T-helper 2 cell (primary cell): ENCODE results near the gene NAA38.

Experiments
- DNase-seq, 5 experiments: peaks; one replicate each; pipeline versions ENCODE4 v3.0.0 to v3.0.0-alpha.2; 2012 to 2022
- total RNA-seq, 2 donors: gene quantifications; one replicate each; lab custom pipeline; 2026; lab: John Stamatoyannopoulos, UW

Gene NAA38
- 9.4 to 15.2 reads per million in 2 donors for total RNA-seq

DNA sequence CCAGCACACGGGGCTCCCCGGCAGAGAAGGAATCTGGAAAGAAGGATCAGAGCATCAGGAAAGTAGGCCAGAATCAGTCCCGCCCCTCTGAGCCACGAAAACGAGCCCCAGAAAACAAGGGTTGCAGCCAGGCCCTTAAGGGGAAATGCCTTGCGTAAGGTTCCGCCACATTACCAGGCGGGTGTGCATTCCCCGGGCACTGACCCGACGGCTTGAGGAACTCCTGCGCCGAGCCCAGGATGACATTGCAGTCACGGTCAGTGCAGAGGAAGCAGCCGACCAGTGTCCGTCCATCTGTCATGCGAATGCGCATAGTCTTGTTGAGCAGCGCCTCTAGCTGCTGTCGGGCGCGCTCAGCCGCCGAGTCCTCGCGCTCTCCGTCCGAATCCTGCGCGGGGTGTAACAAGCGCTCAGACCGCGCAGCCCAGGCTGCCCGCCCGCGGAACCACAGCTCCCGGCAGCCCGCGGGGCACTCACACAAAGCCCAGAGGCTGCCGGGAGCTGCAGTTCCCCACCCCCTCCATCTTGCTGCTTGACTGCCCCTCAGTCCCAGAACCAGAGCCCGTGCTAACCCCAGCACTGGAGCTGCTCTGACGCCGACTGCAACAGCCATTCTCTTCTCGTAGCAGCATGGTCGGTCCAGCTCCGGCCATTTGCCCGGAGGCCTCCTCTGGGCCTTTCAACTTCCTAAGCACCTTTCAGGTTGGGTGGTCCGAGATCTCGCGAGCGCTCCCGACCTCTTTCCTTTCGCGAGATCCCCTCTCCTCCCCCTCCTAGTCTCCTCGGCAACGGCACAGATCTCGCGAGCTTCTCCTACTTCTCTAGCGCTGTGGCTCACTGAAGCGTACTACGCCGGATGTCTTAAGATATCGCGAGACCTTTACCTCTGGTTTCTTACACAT, at the start of gene NAA38:
TSS of gene NAA38 (minus strand) at position 749 of the 902 bp plus-strand sequence. CDS start at position 653, 96 bp downstream.
- DNase-seq, result peak; percentile 74 to 99 (median 92)

DNA sequence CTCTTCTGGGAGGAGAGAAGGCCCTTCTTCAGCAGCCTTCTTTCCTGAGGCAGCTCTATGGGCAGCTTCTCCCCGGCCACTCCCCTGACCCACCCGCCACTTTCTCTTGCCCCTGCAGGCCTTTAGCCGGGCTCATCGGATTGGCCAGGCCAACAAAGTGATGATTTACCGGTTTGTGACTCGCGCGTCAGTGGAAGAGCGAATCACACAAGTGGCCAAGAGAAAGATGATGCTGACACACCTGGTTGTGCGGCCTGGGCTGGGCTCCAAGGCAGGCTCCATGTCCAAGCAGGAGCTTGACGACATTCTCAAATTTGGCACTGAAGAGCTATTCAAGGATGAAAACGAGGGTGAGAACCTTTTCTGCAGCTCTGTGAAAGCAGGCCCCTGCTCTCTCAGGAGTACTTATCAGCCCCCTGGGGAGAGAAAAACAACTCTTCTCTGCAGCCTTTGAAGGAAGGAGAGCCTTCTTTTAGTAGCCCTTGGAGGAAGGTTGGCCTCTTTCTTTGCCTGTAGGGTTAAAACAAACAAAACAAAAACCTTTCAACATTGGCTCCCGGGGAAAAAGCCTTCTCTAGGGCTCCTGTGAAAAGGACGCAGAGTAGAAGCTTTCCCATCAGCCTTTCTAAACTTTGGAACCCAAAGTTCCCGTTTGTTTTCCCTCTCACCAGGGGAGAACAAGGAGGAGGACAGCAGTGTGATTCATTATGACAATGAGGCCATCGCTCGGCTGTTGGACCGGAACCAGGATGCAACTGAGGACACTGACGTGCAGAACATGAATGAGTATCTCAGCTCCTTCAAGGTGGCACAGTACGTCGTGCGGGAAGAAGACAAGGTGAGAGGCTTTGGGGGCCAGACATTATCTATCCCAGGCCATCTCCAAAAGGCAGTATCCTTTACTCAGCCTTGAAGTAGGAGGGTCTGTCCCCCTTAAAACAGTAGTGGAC, 46.1 kb upstream of the NAA38 start:
- no peak for DNase-seq

GRCh38 chr17:7897773-7898172, 40.4 kb upstream of the NAA38 start:
- peak in 1 of 5 experiments; percentile 40 for DNase-seq

DNA sequence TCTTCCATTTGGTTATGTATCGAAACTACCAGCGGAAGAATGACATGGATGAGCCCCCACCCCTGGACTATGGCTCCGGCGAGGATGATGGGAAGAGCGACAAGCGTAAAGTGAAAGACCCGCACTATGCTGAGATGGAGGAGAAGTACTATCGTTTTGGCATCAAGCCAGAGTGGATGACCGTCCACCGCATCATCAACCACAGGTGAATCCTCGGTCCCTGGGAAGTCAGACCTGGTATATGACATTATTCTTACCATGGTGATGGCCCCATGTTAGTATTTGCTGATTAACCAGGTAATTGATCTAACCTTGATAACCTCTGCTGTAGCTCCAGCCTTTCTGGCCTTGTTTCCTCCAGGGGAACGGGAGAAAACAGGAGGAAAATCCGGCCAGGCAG, 39.7 kb upstream of the NAA38 start:
- DNase-seq, result no peak

GRCh38 chr17:7894866-7895265, 37.5 kb upstream of the NAA38 start:
- no peak for DNase-seq

DNA sequence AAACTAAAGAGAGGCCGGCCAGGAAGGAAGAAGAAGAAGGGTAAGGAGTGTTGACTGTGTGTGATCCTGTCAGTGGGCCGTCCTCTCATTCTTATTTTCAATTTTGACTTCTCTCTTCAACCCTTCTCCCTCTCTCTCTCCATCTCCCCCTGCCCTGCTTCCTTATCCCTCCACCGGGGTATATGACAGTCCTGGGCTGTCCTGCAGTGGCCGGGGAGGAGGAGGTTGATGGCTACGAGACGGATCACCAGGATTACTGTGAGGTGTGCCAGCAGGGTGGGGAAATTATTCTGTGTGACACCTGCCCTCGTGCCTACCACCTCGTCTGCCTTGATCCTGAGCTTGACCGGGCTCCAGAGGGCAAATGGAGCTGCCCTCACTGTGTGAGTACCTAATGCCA, 36.9 kb upstream of the NAA38 start:
- no peak for DNase-seq

DNA sequence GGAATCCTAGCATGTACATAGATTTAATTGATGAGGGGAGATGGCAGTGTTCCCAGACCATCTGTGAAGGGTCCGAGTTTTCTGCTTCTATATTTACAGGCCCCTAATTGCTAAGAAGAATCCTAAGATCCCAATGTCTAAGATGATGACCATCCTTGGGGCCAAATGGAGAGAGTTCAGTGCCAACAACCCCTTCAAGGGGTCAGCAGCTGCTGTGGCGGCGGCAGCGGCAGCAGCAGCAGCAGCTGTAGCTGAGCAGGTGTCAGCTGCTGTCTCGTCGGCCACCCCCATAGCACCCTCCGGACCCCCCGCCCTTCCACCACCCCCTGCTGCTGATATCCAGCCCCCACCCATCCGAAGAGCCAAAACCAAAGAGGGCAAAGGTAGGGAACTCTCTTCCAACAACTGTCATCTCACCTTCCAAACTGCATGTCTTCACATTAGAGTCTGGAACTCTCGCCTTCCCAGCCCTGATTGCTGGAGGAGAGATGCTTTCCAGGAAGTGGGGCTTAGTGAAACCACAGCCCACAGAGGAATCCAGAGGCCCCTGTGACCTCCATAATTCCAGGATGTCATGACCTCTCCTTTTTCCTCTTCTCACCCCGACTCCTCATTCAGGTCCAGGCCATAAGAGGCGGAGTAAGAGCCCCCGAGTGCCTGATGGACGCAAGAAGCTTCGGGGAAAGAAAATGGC, 36.0 kb upstream of the NAA38 start:
- no peak for DNase-seq

GRCh38 chr17:7889166-7889955, 32.0 kb upstream of the NAA38 start:
- DNase-seq, result peak in 2 of 5 experiments; percentile 5 to 43

DNA sequence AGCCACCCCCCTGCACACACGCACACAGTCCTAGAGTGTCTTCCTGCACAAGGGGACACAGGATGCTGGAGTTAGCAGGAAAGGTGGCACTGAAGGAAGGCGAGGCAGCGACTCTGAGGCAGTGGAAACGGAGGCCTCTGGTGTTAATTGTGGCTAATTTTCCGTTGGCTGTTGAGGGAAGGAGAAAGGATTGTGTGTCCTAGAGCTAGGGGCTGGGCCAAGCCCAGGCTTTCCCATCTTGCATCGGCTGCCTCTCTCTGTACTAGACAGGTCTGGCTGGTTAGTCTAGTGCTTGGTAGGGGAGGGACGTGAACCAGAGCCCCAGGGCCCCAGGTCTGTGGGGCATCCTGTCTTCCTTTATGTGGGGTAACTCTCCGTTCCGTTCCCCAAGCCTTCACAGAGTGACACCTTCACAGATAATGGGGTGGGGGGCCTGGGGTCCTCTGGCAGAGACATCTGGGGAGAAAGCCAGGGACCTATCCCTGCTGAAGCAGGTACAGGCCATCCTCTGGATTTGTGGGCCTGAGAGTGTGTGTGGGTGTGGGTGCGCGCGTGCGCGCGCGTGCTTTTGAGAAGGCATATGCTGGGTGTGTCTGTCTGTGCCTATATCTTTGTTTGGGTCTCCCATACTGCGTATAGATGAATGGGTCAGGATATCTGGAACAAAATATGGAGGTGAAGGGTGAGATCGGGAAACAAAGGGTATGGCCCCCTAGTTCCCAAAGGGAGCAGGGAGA, 31.0 kb upstream of the NAA38 start, which contains the start of gene CHD3:
TSS of gene CHD3 (plus strand) at position 606 of the 737 bp plus-strand sequence. CDS start 212 bp downstream, outside the sequence.
- DNase-seq, result peak in 3 of 5 experiments; percentile 39 to 58 (median 46)

- DNase-seq, result peak; percentile 64 to 98 (median 83)
Observed at GRCh38 chr17:7887482-7888183, 30.3 kb upstream of the NAA38 start.

DNA sequence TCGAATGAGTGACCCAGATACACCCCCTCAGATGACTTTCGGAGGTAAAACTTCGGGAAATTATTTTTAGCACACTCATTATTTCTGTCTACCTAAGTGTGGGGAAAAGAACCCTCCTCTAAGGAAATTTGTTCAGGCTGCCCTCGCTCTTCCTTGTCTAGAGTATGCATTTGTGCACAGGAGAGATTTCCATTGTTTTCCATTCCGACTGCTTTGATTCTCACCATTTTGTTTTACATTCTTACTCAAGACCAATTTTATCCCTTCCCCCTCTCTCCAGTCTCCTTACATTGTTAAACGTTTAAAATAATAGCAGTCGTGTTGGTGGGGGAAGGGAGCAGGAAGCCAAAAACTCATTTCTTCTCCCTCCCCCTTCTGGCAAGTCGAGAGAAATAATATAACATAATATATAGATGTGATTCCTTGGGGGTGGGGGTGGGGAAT, 29.7 kb upstream of the NAA38 start:
- no peak for DNase-seq

GRCh38 chr17:7886227-7887037, 29.1 kb upstream of the NAA38 start:
- peak; percentile 25 to 77 (median 59) for DNase-seq

- DNase-seq, result peak in 4 of 5 experiments; percentile 14 to 69 (median 28)
Observed at GRCh38 chr17:7885367-7886226, 28.2 kb upstream of the NAA38 start.

DNA sequence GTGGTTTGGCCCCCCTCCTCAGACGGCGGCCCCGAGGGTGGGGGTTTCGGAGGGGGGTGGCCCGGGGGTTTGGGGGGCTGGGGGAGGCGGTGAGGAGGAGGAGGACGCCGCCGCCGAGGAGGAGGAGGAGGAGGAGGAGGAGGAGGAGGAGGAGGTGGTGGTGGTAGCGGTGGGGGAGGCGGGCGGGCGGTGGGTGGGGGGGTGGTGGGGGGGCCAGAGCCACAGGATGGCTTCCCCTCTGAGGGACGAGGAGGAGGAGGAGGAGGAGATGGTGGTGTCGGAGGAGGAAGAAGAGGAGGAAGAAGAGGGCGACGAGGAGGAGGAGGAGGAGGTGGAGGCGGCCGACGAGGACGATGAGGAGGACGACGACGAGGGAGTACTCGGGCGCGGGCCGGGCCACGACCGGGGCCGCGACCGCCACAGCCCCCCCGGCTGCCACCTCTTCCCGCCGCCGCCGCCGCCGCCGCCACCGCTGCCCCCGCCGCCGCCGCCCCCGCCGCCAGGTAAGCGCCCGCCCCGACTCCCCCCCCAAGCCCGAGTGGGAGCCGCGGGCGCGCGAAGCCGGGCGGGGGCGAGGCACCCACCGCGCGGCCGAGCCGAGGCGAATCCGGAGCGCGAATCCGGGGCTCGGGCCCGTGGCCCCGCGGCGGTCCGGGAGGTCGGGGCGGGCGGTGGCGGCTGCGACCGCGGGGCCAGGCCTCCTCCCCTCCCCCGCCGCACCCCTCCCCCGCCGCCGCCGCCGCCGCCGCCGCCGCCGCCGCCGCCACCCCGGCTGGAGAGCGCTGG, 27.4 kb upstream of the NAA38 start:
- peak in 4 of 5 experiments; percentile 2 to 58 (median 40) for DNase-seq

GRCh38 chr17:7883781-7884386, 26.5 kb upstream of the NAA38 start:
- DNase-seq, result peak in 3 of 5 experiments; percentile 24 to 77 (median 34)

- no peak for DNase-seq
Observed at GRCh38 chr17:7882629-7883028, 25.3 kb upstream of the NAA38 start.

DNA sequence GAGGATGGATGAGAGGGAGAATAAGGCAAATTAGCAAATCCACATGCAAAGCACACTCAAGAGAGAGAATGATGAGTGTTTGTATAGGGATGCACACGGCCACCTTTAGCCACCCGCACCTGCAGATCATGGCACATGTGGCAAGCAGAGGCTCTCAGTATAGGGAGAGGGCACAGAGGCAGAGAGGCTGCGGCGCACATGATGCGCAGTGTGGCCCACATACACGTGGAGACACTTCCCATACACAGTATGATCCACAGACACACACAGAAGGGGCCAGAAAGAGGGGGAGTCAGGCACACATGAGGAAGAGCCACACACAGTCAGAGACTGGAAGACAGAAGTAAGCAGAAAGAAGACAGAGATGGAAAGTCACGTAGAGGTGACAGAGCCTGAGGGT, 24.7 kb upstream of the NAA38 start:
- DNase-seq, result peak in 1 of 5 experiments; percentile 13
